Endodermal cell (in vitro differentiated cells): ENCODE data around the gene PRR18. TPM values are rescaled to one million over a fixed set of nuclear protein-coding genes. Genes with fewer than 3 reads are reported as not detected.

Source experiments
- DNase-seq: peaks from one replicate; pipeline ENCODE4 v3.0.0-alpha.2; 2017
- H3K27ac ChIP-seq: 2 replicates; pipeline ENCODE4 v1.5.1; 2013; ENCODE audit warnings: mild to moderate bottlenecking, low read depth, low read length, moderate library complexity
- H3K27me3 ChIP-seq: 2 replicates; pipeline ENCODE4 v1.6.1; 2013; ENCODE audit warnings: mild to moderate bottlenecking, low read length, moderate library complexity; ENCODE audit not compliant: insufficient read depth, control insufficient read depth, poor library complexity, severe bottlenecking
- H3K36me3 ChIP-seq: 2 replicates; pipeline ENCODE4 v1.7.0; 2013; ENCODE audit warnings: mild to moderate bottlenecking, low read length, moderate library complexity; ENCODE audit not compliant: control insufficient read depth, insufficient read depth
- H3K4me1 ChIP-seq: one replicate; pipeline ENCODE4 v1.7.0; 2013; ENCODE audit warnings: low read length; ENCODE audit not compliant: control insufficient read depth, insufficient read depth
- H3K4me3 ChIP-seq: 2 replicates; pipeline ENCODE4 v1.5.1; 2013; ENCODE audit warnings: mild to moderate bottlenecking, low read length, moderate library complexity
- H3K9ac ChIP-seq: 2 replicates; pipeline ENCODE4 v1.6.1; 2013; ENCODE audit warnings: mild to moderate bottlenecking, low read length, moderate library complexity; ENCODE audit not compliant: poor library complexity, severe bottlenecking; ENCODE audit errors: extremely low read depth
- H3K9me3 ChIP-seq: 2 replicates; pipeline ENCODE4 v1.6.1; 2013; ENCODE audit warnings: mild to moderate bottlenecking, low read length, moderate library complexity; ENCODE audit not compliant: control insufficient read depth
- H3K27ac Mint-ChIP-seq: 2 replicates; pipeline ENCODE4 v1.8.0; 2020; ENCODE audit warnings: mixed read lengths
- H3K27me3 Mint-ChIP-seq: 2 replicates; pipeline ENCODE4 v1.8.0; 2021; ENCODE audit warnings: mild to moderate bottlenecking, mixed read lengths; ENCODE audit not compliant: insufficient read depth
- H3K36me3 Mint-ChIP-seq: 2 replicates; pipeline ENCODE4 v1.8.0; 2020; ENCODE audit warnings: low read depth, mixed read lengths
- H3K4me1 Mint-ChIP-seq: 2 replicates; pipeline ENCODE4 v1.8.0; 2020; ENCODE audit warnings: mixed read lengths
- H3K4me3 Mint-ChIP-seq: 2 replicates; pipeline ENCODE4 v1.8.0; 2020; ENCODE audit warnings: mild to moderate bottlenecking, moderate library complexity, mixed read lengths
- H3K9me3 Mint-ChIP-seq: 2 replicates; pipeline ENCODE4 v1.8.0; 2020; ENCODE audit warnings: mild to moderate bottlenecking, mixed read lengths
- CTCF ChIP-seq: fragments of 200-600 bp; sonication (generic); conservative IDR thresholded peaks from 2 replicates; pipeline ENCODE4 v1.5.0; 2021; ENCODE audit warnings: antibody characterized with exemption, mild to moderate bottlenecking
- WGBS, 2 experiments: methylation state at CpG; one replicate each; pipeline versions ENCODE4 v1.1.5 to v1.1.7; 2013; ENCODE audit warnings: missing lambda C conversion rate in 2 of 2, mixed read lengths in 1 of 2; ENCODE audit not compliant: insufficient coverage in 1 of 2, insufficient read length in 1 of 2; 5-methylcytosine and 5-hydroxymethylcytosine counted together
- total RNA-seq, 2 donors: library from RNA; stranded (reverse); fragmentation: NEBNext Ultra II Directional in 1 of 2; extraction: Animal tissue kit (Norgen Biotek cat#: 25700) in 1 of 2; gene quantifications; 2 replicates in 1 of 2; 3 replicates in 1 of 2; pipeline ENCODE4 v1.2.1, GENCODE V29; 2021

Gene PRR18
- total RNA-seq, 2 donors from 2014 or later = 0.09 to 0.42 TPM

- Mint-ChIP-seq H3K4me1 (peaks cover 7% of the 10 kb centered on the region), H3K27me3 (no peaks in the 10 kb centered on the region), H3K9me3 (no peaks in the 10 kb centered on the region), H3K27ac (no peak overlapping the region), H3K4me3 (no peak overlapping the region), H3K36me3 (peaks cover 44% of the 10 kb centered on the region)
- peak; percentile 38 for DNase-seq
- TF ChIP-seq CTCF = no peak
- Histone ChIP-seq H3K27ac (no peak overlapping the region), H3K27me3 (no peaks in the 10 kb centered on the region), H3K9me3 (no peaks in the 10 kb centered on the region), H3K4me3 (no peak overlapping the region), H3K36me3 (peaks cover 43% of the 10 kb centered on the region), H3K9ac (no peak overlapping the region), H3K4me1 (no peaks in the 10 kb centered on the region)
- 91 to 92% methylated on average over 5 to 10 of the region's 13 CpGs for WGBS, 2 experiments
These were observed 23.6 kb upstream of the PRR18 start for GRCh38 chr6:166331503-166332415.

- H3K4me1 Mint-ChIP-seq = peaks cover 15% of the 10 kb centered on the region
- H3K4me3 Mint-ChIP-seq = no peak overlapping the region
- no peaks in the 10 kb centered on the region for H3K9me3 ChIP-seq
These were observed 22.4 kb upstream of the PRR18 start for GRCh38 chr6:166330612-166331011.

GRCh38 chr6:166325383-166326042 is 17.3 kb upstream of the PRR18 start:
- DNase-seq = peak; percentile 81
- Histone ChIP-seq H3K27me3 (no peaks in the 10 kb centered on the region), H3K4me3 (peak overlapping the region; percentile 19), H3K36me3 (peaks cover 71% of the 10 kb centered on the region), H3K9me3 (no peaks in the 10 kb centered on the region), H3K27ac (no peak overlapping the region), H3K4me1 (peaks cover 14% of the 10 kb centered on the region), H3K9ac (no peak overlapping the region)
- Mint-ChIP-seq H3K4me3 (no peak overlapping the region), H3K27ac (peak overlapping the region; percentile 71), H3K27me3 (no peaks in the 10 kb centered on the region), H3K36me3 (peaks cover 50% of the 10 kb centered on the region), H3K4me1 (peaks cover 22% of the 10 kb centered on the region), H3K9me3 (no peaks in the 10 kb centered on the region)
- no peak for TF ChIP-seq CTCF
- WGBS, 2 experiments = 68 to 93% methylated on average over 3 to 6 of the region's 6 CpGs

More at GRCh38 chr6:166330612-166331011, 22.4 kb upstream of the PRR18 start:
- Histone ChIP-seq H3K27ac (no peak overlapping the region), H3K4me3 (no peak overlapping the region), H3K4me1 (peaks cover 6% of the 10 kb centered on the region), H3K36me3 (peaks cover 43% of the 10 kb centered on the region), H3K27me3 (no peaks in the 10 kb centered on the region), H3K9ac (no peak overlapping the region)
- peak; percentile 65 for TF ChIP-seq CTCF
- Mint-ChIP-seq H3K36me3 (peaks cover 38% of the 10 kb centered on the region), H3K9me3 (no peaks in the 10 kb centered on the region), H3K27ac (no peak overlapping the region), H3K27me3 (no peaks in the 10 kb centered on the region)
- WGBS, 2 experiments = 65 to 69% methylated on average over 3 to 11 of the region's 11 CpGs
- peak; percentile 96 for DNase-seq
